ENCODE results near the gene MVK.

GRCh38 chr12:109638735-109639134, 65.1 kb downstream of the MVK start:
- no peak for TF ChIP-seq CTCF (IDR thresholded peaks at IDR 0.05)
- TF ChIP-seq POLR2A (IDR thresholded peaks at IDR 0.05): no peak

All from body of pancreas (tissue), 4 donors.